HG03565 (cell line): ENCODE results near the gene STAB2.

Experiments used
- ATAC-seq: cut with Tn5 transposase; IDR thresholded peaks from one replicate; pipeline ENCODE4 v1.9.1; 2021; ENCODE audit warnings: mild to moderate bottlenecking, moderate library complexity; ENCODE audit not compliant: unreplicated experiment

STAB2 gene

GRCh38 chr12:103742349-103742932 is 155.4 kb downstream of the STAB2 start:
- ATAC-seq: no peak

DNA sequence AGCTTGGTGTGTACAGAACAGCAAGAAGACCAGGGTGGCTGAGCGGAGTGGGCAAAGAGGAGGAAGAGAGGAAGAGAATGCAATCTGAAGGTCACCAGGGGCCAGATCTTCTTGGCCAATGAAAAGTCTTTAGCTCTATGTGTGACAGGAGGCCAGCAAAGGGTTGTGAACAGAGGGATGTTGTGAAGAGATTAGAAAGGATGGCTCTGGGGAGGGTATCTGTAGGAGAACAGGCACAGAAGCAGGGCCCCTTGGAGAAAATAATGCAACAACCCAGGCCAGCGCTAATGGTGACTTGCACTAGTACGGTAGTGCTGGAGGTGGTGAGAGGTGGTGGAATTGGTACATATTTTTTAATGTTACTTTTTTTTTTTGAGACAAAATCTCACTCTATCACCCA is 156.7 kb downstream of the STAB2 start:
- no peak for ATAC-seq

DNA sequence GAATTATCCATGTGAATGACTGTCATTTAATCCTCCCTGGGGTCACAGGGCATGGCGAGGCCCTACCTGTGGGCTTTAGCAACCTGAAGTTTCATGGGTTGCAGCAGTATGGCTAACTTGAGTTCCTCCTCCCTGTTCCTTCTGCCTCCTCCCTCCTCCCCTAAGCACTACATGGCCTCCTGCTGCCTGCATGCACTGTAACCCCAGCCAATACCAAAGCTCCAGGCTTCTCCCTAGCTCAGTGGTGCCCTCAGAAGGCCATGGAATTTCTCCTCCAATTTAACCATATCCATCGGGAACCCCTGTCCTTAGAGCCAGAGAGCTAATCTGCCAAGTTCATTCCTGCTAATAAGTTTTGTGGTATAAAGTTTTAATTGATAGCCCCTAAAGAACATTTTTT is 158.9 kb downstream of the STAB2 start:
- ATAC-seq: no peak

DNA sequence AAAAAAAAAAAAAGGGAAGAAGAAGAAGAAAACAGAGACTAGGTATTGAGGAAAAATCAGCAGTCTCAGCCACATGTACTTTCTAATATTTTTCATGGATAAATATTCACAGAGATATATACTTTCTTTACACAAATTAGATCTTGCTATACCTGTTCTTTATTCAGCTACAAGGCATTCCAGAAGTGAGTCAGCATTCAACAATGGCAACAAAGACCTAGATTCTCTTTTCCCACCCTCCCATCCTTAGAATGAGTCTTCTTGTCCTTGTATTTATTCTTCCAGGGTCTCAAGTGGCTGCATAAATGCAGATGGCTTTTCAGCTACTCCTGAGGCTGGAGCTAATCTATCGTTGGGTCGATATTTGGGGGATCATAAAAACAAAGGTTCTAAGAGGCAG is 160.9 kb downstream of the STAB2 start:
- no peak for ATAC-seq

GRCh38 chr12:103748875-103749274 is 161.8 kb downstream of the STAB2 start:
- ATAC-seq: no peak

GRCh38 chr12:103751171-103751570 is 164.1 kb downstream of the STAB2 start:
- ATAC-seq: no peak

DNA sequence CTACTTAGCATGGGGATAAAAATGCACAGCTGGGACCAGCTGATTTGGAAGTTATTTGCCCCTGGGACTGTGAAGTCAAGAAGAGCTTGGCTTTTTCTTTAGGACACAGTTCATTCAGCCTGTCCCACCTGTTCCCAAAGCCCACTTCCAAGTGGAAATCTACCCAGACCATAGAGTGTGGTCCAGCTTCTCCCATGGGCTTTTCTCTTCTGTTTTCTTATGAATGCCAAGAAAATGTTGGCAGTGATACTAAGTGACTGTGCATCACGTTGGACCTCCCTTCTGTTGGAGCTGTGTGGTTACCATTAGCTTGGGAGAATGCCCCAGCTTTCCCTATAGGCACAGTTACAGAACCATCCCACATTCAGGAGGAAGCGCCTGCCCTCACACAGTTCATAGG is 164.5 kb downstream of the STAB2 start:
- no peak for ATAC-seq

DNA sequence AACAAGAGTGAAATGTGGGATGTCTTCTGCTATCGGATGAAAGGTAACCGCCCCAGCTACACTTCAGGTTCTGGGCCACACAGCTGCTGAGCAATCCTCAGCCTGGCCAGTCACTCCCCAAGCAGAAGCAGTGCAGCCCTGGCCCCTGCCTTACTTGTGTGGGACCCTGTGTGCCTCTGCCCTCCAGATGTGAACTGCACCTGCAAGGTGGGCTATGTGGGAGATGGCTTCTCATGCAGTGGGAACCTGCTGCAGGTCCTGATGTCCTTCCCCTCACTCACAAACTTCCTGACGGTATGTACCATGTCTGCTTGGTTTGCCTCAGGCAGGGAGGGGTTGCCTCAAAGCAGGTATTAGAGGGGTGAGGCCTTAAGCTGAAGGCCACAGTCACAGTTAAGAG is 168.4 kb downstream of the STAB2 start:
- no peak for ATAC-seq

DNA sequence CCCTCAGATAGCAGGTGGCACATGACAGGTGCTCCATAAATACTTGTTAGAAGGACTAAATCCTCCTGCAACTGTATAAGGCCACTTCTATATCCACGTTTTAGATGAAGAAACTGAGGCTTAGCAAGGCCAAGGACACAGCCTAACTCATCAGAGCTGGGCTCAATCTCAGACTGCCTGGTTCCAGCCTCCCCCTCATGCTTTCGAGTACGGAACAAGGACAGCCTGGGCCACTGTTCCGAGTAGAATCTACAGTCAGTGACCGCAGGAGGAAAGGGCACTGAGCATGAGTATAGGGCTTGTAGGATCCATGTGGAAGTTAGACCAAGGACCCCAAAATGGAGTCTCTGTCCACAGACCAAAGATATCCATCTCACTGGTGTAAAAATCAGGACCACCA is 169.4 kb downstream of the STAB2 start:
- no peak for ATAC-seq

DNA sequence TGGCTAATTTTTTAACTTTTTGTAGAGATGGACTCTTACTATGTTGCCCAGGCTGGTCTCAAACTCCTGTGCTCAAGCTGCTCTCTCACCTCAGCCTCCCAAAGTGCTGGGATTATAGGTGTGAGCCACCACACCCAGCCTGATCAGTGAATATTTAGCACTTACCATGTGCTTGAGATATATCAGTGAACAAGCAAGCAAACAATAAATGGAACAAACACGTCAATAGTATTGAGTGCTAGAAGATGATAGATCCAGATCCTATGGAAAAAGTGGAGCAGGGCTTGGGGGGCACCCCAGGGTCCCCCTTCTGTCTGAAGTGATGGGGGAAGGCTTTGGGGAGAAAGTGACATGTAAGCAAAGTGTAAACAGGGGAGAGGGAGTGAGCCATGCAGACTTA is 170.2 kb downstream of the STAB2 start:
- ATAC-seq: no peak

DNA sequence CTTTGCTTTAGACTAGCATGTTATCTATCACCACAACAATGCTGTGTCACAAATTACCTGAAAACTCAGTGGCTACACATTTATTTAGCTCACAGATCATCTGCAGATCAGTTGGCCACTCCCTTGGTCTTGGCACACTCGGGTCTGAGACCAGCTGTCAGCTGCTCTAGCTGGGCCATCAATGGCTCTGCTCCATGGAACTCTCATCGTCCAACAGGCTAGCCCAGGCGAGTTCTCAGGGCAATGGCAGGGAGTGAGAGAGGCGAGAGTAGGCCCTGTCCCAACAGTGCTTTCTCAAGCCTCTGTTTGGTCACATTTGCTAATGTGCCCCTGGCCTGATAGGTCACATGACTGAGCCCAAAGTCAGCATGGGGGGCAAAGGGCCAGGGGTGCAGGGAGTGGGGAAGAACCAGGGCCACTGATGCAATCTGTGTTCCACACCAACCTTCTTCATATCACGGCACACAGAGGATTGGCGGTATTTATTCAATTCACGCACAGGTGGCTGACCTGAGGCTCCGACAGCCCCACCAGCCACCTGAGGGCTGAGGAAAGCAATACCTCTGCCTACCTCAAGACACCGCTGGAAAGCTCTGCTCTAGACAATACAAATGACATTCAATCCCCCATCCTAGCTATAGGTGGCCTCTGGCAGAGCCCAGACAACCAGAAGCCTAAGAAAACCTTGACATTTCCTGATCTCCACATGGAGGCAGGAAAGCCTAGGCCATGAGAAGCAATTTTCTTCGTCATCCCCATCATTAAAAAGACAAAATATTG is 171.4 kb downstream of the STAB2 start:
- no peak for ATAC-seq

GRCh38 chr12:103762473-103762872 is 175.4 kb downstream of the STAB2 start:
- ATAC-seq: no peak

DNA sequence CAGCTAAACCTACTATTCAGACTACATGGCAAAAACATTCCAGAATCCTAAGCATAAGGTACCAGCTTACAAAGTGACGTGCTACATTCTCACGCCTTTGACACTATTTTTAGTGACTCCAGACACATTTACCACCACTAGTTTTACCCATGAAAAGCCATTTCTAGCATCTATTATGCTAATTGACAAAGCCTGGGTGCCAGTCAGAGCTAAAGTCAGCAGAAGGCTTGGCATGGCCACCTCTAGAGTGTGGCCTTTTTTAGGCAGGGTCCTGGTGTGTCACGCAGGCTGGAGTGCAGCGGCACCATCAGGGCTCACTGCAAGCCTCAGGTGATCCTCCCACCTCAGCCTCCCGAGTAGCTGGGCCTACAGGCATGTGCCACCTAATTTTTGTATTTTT is 178.2 kb downstream of the STAB2 start:
- ATAC-seq: no peak

- no peak for ATAC-seq
Observed at GRCh38 chr12:103766028-103766427, 179.0 kb downstream of the STAB2 start.

GRCh38 chr12:103768467-103769123 is 181.5 kb downstream of the STAB2 start:
- ATAC-seq: no peak

- no peak for ATAC-seq
Observed at GRCh38 chr12:103769240-103769945, 182.3 kb downstream of the STAB2 start.

GRCh38 chr12:103771466-103771865 is 184.4 kb downstream of the STAB2 start:
- no peak for ATAC-seq

DNA sequence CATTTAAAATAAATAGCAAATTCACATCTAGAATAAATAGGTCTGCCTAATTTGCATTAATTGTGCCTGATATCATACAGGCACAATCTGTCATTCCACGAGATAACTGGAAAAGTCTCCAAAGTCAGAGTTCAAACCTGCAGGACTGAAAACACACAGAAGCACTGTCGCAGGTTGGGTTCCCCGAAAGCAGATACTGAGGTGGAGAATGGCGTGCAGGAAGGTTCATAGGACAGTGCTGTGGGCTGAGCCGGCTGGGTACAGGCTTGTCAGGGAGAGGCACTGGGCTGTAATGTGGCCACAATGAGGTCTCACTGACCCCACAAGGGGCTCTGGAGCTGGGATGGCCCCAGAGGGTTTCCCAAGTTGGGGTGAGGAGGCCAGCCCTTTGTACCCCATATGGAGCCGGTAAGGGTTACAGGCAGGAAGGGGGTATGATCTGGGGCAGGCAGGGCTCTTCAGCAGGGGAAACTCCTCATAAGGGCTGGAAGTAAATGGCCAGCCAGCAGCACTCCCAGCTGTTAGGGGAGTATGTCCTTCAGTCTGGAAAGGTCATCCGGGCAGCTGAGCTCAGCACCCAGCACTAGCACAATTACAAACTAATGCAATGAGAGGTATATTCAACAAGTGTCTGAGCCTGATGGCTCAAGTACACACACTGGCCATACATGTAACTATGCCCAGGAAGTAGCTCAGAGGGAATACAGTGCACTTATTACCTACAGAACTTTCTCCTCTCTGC is 185.5 kb downstream of the STAB2 start:
- no peak for ATAC-seq

GRCh38 chr12:103773109-103773910 is 186.2 kb downstream of the STAB2 start:
- no peak for ATAC-seq

DNA sequence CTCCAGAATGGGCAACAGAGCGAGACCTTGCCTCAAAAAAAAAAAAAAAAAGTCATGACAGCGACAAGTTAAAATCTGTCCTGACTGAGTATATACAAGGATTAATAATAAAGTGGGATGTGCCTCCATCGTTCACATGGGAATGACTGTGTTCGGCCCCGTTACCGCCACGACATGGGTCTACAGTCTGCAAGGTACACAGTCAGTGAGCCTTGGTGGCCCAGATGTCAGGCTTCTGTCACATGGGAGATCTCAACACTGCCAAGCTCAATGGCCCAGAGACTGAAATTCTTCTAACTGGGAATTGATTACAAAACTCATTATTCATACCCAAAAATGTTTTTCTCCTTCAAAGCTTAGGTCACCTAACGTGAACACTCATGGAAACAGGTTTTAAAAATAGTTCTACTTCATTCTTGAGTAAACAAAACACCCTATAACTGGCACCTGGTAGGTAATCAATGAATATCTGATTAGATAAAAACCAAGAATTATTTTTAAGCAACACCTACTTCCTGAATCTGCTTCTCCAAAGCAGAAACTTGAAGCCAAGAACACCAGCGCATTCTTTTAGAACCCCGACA is 188.0 kb downstream of the STAB2 start:
- no peak for ATAC-seq
